PC-9 (cell line): ENCODE results near the gene NUTM2F. TPM values are rescaled to one million over a fixed set of nuclear protein-coding genes. Genes with fewer than 3 reads are reported as not detected.

Experiments used
- BruUV-seq: library from RNA; stranded (reverse); fragments of 400-500 nt; replicated peaks from 2 replicates; lab custom pipeline; 2021; lab: Mats Ljungman, UMichigan
- CTCF ChIA-PET: fragments of 300-600 bp; sonication (Branson Sonifier 250); formaldehyde crosslinking; loops from one replicate; lab custom pipeline; 2022; ENCODE audit warnings: antibody characterized with exemption; lab: Charles Lee
- POLR2A ChIA-PET: fragments of 300-600 bp; sonication (Branson Sonifier 250); formaldehyde crosslinking; loops from one replicate; lab custom pipeline; 2022; ENCODE audit warnings: antibody characterized with exemption; ENCODE audit not compliant: unreplicated experiment; lab: Charles Lee
- DNase-seq, 2 experiments: peaks; one replicate each; pipeline versions ENCODE4 v3.0.0 to v3.0.0-alpha.2; 2015 to 2022; ENCODE audit warnings: mixed read lengths in 1 of 2
- H2AFZ ChIP-seq: fragments of 200-600 bp; sonication (generic); 2 replicates; pipeline ENCODE4 v1.8.1; 2017; ENCODE audit warnings: antibody characterized with exemption
- H3F3A ChIP-seq: fragments of 200-600 bp; sonication (generic); 2 replicates; pipeline ENCODE4 v1.8.1; 2017; ENCODE audit warnings: antibody characterized with exemption, mild to moderate bottlenecking, low read depth; ENCODE audit not compliant: insufficient read depth
- H3K27ac ChIP-seq: fragments of 200-600 bp; sonication (generic); 2 replicates; pipeline ENCODE4 v1.6.1; 2016; ENCODE audit warnings: mixed run types
- H3K27me3 ChIP-seq: fragments of 200-600 bp; sonication (generic); 2 replicates; pipeline ENCODE4 v1.6.1; 2016; ENCODE audit warnings: low read depth, mixed run types; ENCODE audit not compliant: insufficient read depth
- H3K36me3 ChIP-seq: fragments of 200-600 bp; sonication (generic); 2 replicates; pipeline ENCODE4 v1.6.1; 2016; ENCODE audit warnings: low read depth, mixed run types
- H3K4me1 ChIP-seq: fragments of 200-600 bp; sonication (generic); replicated peaks from 2 replicates; pipeline ENCODE4 v1.6.1; 2016; ENCODE audit warnings: mixed run types; ENCODE audit not compliant: insufficient read depth
- H3K4me2 ChIP-seq: fragments of 200-600 bp; sonication (generic); 2 replicates; pipeline ENCODE4 v1.6.1; 2017; ENCODE audit warnings: mixed run types
- H3K4me3 ChIP-seq: fragments of 200-600 bp; sonication (generic); 2 replicates; pipeline ENCODE4 v1.6.1; 2016; ENCODE audit warnings: mixed run types
- H3K79me2 ChIP-seq: fragments of 200-600 bp; sonication (generic); 2 replicates; pipeline ENCODE4 v1.6.1; 2017; ENCODE audit warnings: low read depth, mixed run types
- H3K9me2 ChIP-seq: fragments of 200-600 bp; sonication (generic); 2 replicates; pipeline ENCODE4 v1.8.1; 2017; ENCODE audit warnings: mild to moderate bottlenecking; ENCODE audit not compliant: insufficient read depth
- H3K9me3 ChIP-seq: fragments of 200-600 bp; sonication (generic); 2 replicates; pipeline ENCODE4 v1.8.1; 2016; ENCODE audit warnings: low read depth; ENCODE audit not compliant: insufficient read depth
- H4K20me1 ChIP-seq: fragments of 200-600 bp; sonication (generic); 2 replicates; pipeline ENCODE4 v1.8.1; 2017; ENCODE audit not compliant: insufficient read depth
- EZH2 ChIP-seq: fragments of 200-600 bp; sonication (generic); IDR thresholded peaks from 2 replicates; pipeline ENCODE4 v1.8.0; 2017; ENCODE audit warnings: antibody characterized with exemption, low read depth
- intact Hi-C: fragments of 100-400 bp; cut with micrococcal nuclease; formaldehyde crosslinking; loops from one replicate; pipeline ENCODE4 v1.10.0; 2022; ENCODE audit not compliant: unreplicated experiment
- total RNA-seq: library from RNA; stranded (reverse); gene quantifications from 2 replicates; pipeline ENCODE4 v1.2.3, GENCODE V29; 2021
- TF ChIP-seq, protein P1 (sequence below): fragments of 200-600 bp; sonication (generic); conservative IDR thresholded peaks from 2 replicates; pipeline ENCODE4 v1.6.1; 2017; ENCODE audit warnings: mixed run types, antibody characterized with exemption, mild to moderate bottlenecking, moderate library complexity

Gene NUTM2F
- total RNA-seq, 1 experiment from 2014 or later = not detected

DNA sequence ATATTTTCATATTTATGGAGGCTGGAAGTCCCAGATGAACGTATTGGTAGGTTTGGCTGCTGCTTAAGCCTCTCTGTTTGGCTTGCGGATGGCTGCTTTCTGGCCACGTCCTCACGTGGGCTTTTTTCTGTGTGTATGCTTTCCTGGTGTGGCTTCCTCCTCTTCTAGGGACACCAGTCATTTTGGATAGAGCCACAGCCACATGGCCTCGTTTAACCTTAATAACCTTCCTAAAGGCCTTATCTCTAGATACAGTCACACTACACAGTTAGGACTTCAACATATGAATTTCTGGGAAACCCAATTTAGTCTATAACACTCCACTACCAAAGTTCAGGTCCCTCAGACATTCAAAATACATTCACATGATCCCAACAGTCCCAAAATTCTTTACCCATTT, 26.9 kb downstream of the NUTM2F start:
- ChIA-PET POLR2A (no interaction called here), CTCF (no interaction called here)

GRCh38 chr9:94300470-94301301, 27.8 kb downstream of the NUTM2F start:
- no peaks in the 10 kb centered on the region for H3K9me3 ChIP-seq
- no peaks in the 10 kb centered on the region for H3K79me2 ChIP-seq
- no peaks in the 10 kb centered on the region for H3K9me2 ChIP-seq
- H2AFZ ChIP-seq = no peak overlapping the region
- BruUV-seq = no TSS peak
- ChIA-PET CTCF (no interaction called here), POLR2A (no interaction called here)
- intact Hi-C loops = no loop called here
- TF ChIP-seq, protein P1, sequence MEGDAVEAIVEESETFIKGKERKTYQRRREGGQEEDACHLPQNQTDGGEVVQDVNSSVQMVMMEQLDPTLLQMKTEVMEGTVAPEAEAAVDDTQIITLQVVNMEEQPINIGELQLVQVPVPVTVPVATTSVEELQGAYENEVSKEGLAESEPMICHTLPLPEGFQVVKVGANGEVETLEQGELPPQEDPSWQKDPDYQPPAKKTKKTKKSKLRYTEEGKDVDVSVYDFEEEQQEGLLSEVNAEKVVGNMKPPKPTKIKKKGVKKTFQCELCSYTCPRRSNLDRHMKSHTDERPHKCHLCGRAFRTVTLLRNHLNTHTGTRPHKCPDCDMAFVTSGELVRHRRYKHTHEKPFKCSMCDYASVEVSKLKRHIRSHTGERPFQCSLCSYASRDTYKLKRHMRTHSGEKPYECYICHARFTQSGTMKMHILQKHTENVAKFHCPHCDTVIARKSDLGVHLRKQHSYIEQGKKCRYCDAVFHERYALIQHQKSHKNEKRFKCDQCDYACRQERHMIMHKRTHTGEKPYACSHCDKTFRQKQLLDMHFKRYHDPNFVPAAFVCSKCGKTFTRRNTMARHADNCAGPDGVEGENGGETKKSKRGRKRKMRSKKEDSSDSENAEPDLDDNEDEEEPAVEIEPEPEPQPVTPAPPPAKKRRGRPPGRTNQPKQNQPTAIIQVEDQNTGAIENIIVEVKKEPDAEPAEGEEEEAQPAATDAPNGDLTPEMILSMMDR = no peak
- no peak for TF ChIP-seq EZH2
- no peaks in the 10 kb centered on the region for H3K4me1 ChIP-seq
- no peaks in the 10 kb centered on the region for H4K20me1 ChIP-seq
- no peak overlapping the region for H3K27ac ChIP-seq
- no peak overlapping the region for H3K4me2 ChIP-seq
- H3K27me3 ChIP-seq = no peaks in the 10 kb centered on the region
- DNase-seq = no peak
- H3F3A ChIP-seq = no peaks in the 10 kb centered on the region
- H3K36me3 ChIP-seq = no peaks in the 10 kb centered on the region
- H3K4me3 ChIP-seq = no peak overlapping the region

More for the DNA sequence above, 26.9 kb downstream of the NUTM2F start:
- Histone ChIP-seq H3F3A (no peaks in the 10 kb centered on the region), H3K4me2 (no peak overlapping the region), H3K4me1 (no peaks in the 10 kb centered on the region), H3K36me3 (no peaks in the 10 kb centered on the region), H2AFZ (no peak overlapping the region), H3K27ac (no peak overlapping the region), H3K27me3 (no peaks in the 10 kb centered on the region), H4K20me1 (no peaks in the 10 kb centered on the region), H3K9me3 (no peaks in the 10 kb centered on the region), H3K9me2 (no peaks in the 10 kb centered on the region), H3K4me3 (no peak overlapping the region), H3K79me2 (no peaks in the 10 kb centered on the region)
- no peak for DNase-seq
- TF ChIP-seq, protein P1 = no peak
- no peak for TF ChIP-seq EZH2
- BruUV-seq = no TSS peak
- intact Hi-C loops = no loop called here

GRCh38 chr9:94298949-94299599, 29.4 kb downstream of the NUTM2F start:
- CTCF ChIA-PET = interaction anchor here (0.7 kb wide), 1 partner anchor 131 kb away, joined by 3 read pairs; no protein-coding TSS in a partner anchor
- H3K27me3 ChIP-seq = no peaks in the 10 kb centered on the region
- H3K4me1 ChIP-seq = no peaks in the 10 kb centered on the region
- POLR2A ChIA-PET = no interaction called here
- H4K20me1 ChIP-seq = no peaks in the 10 kb centered on the region
- TF ChIP-seq EZH2 = no peak
- TF ChIP-seq, protein P1 = no peak
- H2AFZ ChIP-seq = no peak overlapping the region
- no peak for DNase-seq
- no peaks in the 10 kb centered on the region for H3F3A ChIP-seq
- H3K79me2 ChIP-seq = no peaks in the 10 kb centered on the region
- no peaks in the 10 kb centered on the region for H3K36me3 ChIP-seq
- H3K9me3 ChIP-seq = no peaks in the 10 kb centered on the region
- H3K9me2 ChIP-seq = no peaks in the 10 kb centered on the region
- intact Hi-C loops = no loop called here
- H3K4me2 ChIP-seq = no peak overlapping the region
- no TSS peak for BruUV-seq
- no peak overlapping the region for H3K4me3 ChIP-seq
- H3K27ac ChIP-seq = no peak overlapping the region
